H9 (cell line): ENCODE data around the gene PDZD4. TPM values are rescaled to one million over a fixed set of nuclear protein-coding genes. Genes with fewer than 3 reads are reported as not detected.

Source experiments
- DNase-seq: peaks from one replicate; pipeline ENCODE4 v3.0.0-alpha.2; 2017
- H2AFZ ChIP-seq: one replicate; pipeline ENCODE4 v1.6.1; 2013; ENCODE audit warnings: mild to moderate bottlenecking, low read length, control low read depth, moderate library complexity
- H2AK5ac ChIP-seq: 2 replicates; pipeline ENCODE4 v1.6.1; 2013; ENCODE audit warnings: low read length, control low read depth, mixed read lengths; ENCODE audit not compliant: insufficient read length
- H2BK120ac ChIP-seq: one replicate; pipeline ENCODE4 v1.6.1; 2013; ENCODE audit warnings: low read depth, mild to moderate bottlenecking, low read length, control low read depth, inconsistent platforms; ENCODE audit not compliant: poor library complexity, severe bottlenecking
- H2BK12ac ChIP-seq: 2 replicates; pipeline ENCODE4 v1.6.1; 2013; ENCODE audit warnings: low read length, control low read depth, mixed read lengths, low read depth; ENCODE audit not compliant: insufficient read length
- H2BK15ac ChIP-seq: 2 replicates; pipeline ENCODE4 v1.6.1; 2013; ENCODE audit warnings: low read depth, low read length, control low read depth
- H2BK20ac ChIP-seq: one replicate; pipeline ENCODE4 v1.6.1; 2013; ENCODE audit warnings: low read depth, mild to moderate bottlenecking, low read length, control low read depth, inconsistent platforms; ENCODE audit not compliant: poor library complexity, severe bottlenecking
- H2BK5ac ChIP-seq: 2 replicates; pipeline ENCODE4 v1.6.1; 2013; ENCODE audit warnings: low read length, control low read depth, mixed read lengths; ENCODE audit not compliant: insufficient read length
- H3K14ac ChIP-seq: 2 replicates; pipeline ENCODE4 v1.6.1; 2013; ENCODE audit warnings: low read length, control low read depth; ENCODE audit not compliant: insufficient read depth
- H3K18ac ChIP-seq: 2 replicates; pipeline ENCODE4 v1.6.1; 2013; ENCODE audit warnings: low read depth, mild to moderate bottlenecking, mixed read lengths, low read length, control low read depth; ENCODE audit not compliant: insufficient read length
- H3K23ac ChIP-seq: 2 replicates; pipeline ENCODE4 v1.6.1; 2013; ENCODE audit warnings: low read length, control low read depth, mixed read lengths, low read depth; ENCODE audit not compliant: insufficient read length
- H3K23me2 ChIP-seq: 2 replicates; pipeline ENCODE4 v1.6.1; 2013; ENCODE audit warnings: low read depth, mild to moderate bottlenecking, mixed read lengths, low read length, control low read depth; ENCODE audit not compliant: insufficient read length, poor library complexity, severe bottlenecking
- H3K27ac ChIP-seq: 2 replicates; pipeline ENCODE4 v1.5.1; 2013; ENCODE audit warnings: low read length, control low read depth, mixed read lengths, low read depth; ENCODE audit not compliant: insufficient read length
- H3K27me3 ChIP-seq: 2 replicates; pipeline ENCODE4 v1.6.1; 2013; ENCODE audit warnings: low read length, control low read depth, inconsistent platforms; ENCODE audit not compliant: insufficient read depth
- H3K4ac ChIP-seq: 2 replicates; pipeline ENCODE4 v1.6.1; 2013; ENCODE audit warnings: low read depth, mild to moderate bottlenecking, control low read depth, inconsistent platforms, low read length, moderate library complexity
- H3K4me1 ChIP-seq: 2 replicates; pipeline ENCODE4 v1.6.1; 2013; ENCODE audit warnings: low read length, control low read depth, inconsistent platforms; ENCODE audit not compliant: insufficient read depth
- H3K4me2 ChIP-seq: 2 replicates; pipeline ENCODE4 v1.6.1; 2013; ENCODE audit warnings: low read length, control low read depth, mixed read lengths; ENCODE audit not compliant: insufficient read length, insufficient read depth
- H3K56ac ChIP-seq: 2 replicates; pipeline ENCODE4 v1.6.1; 2013; ENCODE audit warnings: low read depth, mild to moderate bottlenecking, mixed read lengths, low read length, control low read depth; ENCODE audit not compliant: insufficient read length
- H3K79me1 ChIP-seq: 2 replicates; pipeline ENCODE4 v1.6.1; 2013; ENCODE audit warnings: low read depth, mild to moderate bottlenecking, moderate library complexity, low read length, control low read depth, inconsistent platforms; ENCODE audit not compliant: insufficient read depth, poor library complexity, severe bottlenecking
- H3K79me2 ChIP-seq: 2 replicates; pipeline ENCODE4 v1.6.1; 2013; ENCODE audit warnings: low read length, control low read depth, inconsistent platforms; ENCODE audit not compliant: insufficient read depth
- H3K9ac ChIP-seq: 2 replicates; pipeline ENCODE4 v1.6.1; 2013; ENCODE audit warnings: low read length, control low read depth, mixed read lengths; ENCODE audit not compliant: insufficient read length; ENCODE audit errors: extremely low read depth
- H3K9me3 ChIP-seq: one replicate; pipeline ENCODE4 v1.6.1; 2013; ENCODE audit warnings: low read depth, low read length, inconsistent platforms; ENCODE audit not compliant: control insufficient read depth
- H3T11ph ChIP-seq: one replicate; pipeline ENCODE4 v1.6.1; 2013; ENCODE audit warnings: mild to moderate bottlenecking, low read length, control low read depth, inconsistent platforms
- H4K20me1 ChIP-seq: one replicate; pipeline ENCODE4 v1.6.1; 2013; ENCODE audit not compliant: control insufficient read depth, insufficient read length, insufficient read depth
- H4K5ac ChIP-seq: 2 replicates; pipeline ENCODE4 v1.6.1; 2013; ENCODE audit warnings: low read depth, mild to moderate bottlenecking, mixed read lengths, low read length, control low read depth; ENCODE audit not compliant: insufficient read length
- H4K8ac ChIP-seq: replicated peaks from 2 replicates; pipeline ENCODE4 v1.6.1; 2013; ENCODE audit warnings: low read length, control low read depth, mixed read lengths, low read depth; ENCODE audit not compliant: insufficient read length
- H4K91ac ChIP-seq: 2 replicates; pipeline ENCODE4 v1.6.1; 2013; ENCODE audit warnings: low read depth, mild to moderate bottlenecking, moderate library complexity, mixed read lengths, low read length, control low read depth; ENCODE audit not compliant: insufficient read length
- H3K27ac Mint-ChIP-seq, 3 experiments: 2 replicates in 2 of 3; 3 replicates in 1 of 3; pipeline ENCODE4 v1.8.0; 2020 to 2021; ENCODE audit warnings: mixed read lengths in 3 of 3, mild to moderate bottlenecking in 1 of 3, moderate library complexity in 1 of 3
- H3K27me3 Mint-ChIP-seq: 2 replicates; pipeline ENCODE4 v1.8.0; 2021; ENCODE audit warnings: low read depth, mild to moderate bottlenecking, moderate library complexity, mixed read lengths
- H3K36me3 Mint-ChIP-seq, 3 experiments: 2 replicates in 2 of 3; 3 replicates in 1 of 3; pipeline ENCODE4 v1.8.0; 2020 to 2021; ENCODE audit warnings: low read depth in 3 of 3, mixed read lengths in 3 of 3; ENCODE audit not compliant: insufficient read depth in 1 of 3
- H3K4me1 Mint-ChIP-seq, 2 experiments: 2 replicates each; pipeline ENCODE4 v1.8.0; 2020; ENCODE audit warnings: mixed read lengths in 2 of 2
- H3K4me3 Mint-ChIP-seq, 2 experiments: 2 replicates in 1 of 2; 3 replicates in 1 of 2; pipeline ENCODE4 v1.8.0; 2020 to 2021; ENCODE audit warnings: mild to moderate bottlenecking in 2 of 2, mixed read lengths in 2 of 2, moderate library complexity in 1 of 2
- H3K9me3 Mint-ChIP-seq, 2 experiments: 2 replicates in 1 of 2; 3 replicates in 1 of 2; pipeline ENCODE4 v1.8.0; 2020; ENCODE audit warnings: mild to moderate bottlenecking in 2 of 2, mixed read lengths in 2 of 2, moderate library complexity in 1 of 2
- CTCF ChIP-seq: fragments of 200-600 bp; sonication (generic); conservative IDR thresholded peaks from 3 replicates; pipeline ENCODE4 v1.8.0; 2021; ENCODE audit warnings: antibody characterized with exemption, mild to moderate bottlenecking
- WGBS: extraction: QIAGEN DNeasy Blood & Tissue Kit; methylation state at CpG from one replicate; pipeline ENCODE4 v1.1.7; 2013; ENCODE audit warnings: missing lambda C conversion rate, low lambda C conversion rate, mixed read lengths; ENCODE audit not compliant: insufficient read length; ENCODE audit errors: extremely low coverage; 5-methylcytosine and 5-hydroxymethylcytosine counted together
- total RNA-seq: library from RNA; stranded (reverse); gene quantifications from 2 replicates; pipeline ENCODE4 v1.2.1, GENCODE V29; 2021

The PDZD4 gene
- total RNA-seq, 1 experiment from 2014 or later = 110 TPM

- peaks cover 6% of the 10 kb centered on the region for H3K27me3 Mint-ChIP-seq
- H3K27ac Mint-ChIP-seq = no peak overlapping the region
- no peak overlapping the region for H3K18ac ChIP-seq
- no peak overlapping the region for H3K56ac ChIP-seq
- no peak for DNase-seq
- H4K91ac ChIP-seq = no peak overlapping the region
- no peak overlapping the region for H3K23ac ChIP-seq
- H3K23me2 ChIP-seq = peaks cover 5% of the 10 kb centered on the region
- H4K20me1 ChIP-seq = no peaks in the 10 kb centered on the region
- no peaks in the 10 kb centered on the region for H3K4me1 ChIP-seq
- H2BK12ac ChIP-seq = no peak overlapping the region
- H2BK15ac ChIP-seq = no peak overlapping the region
- no peak overlapping the region for H3K9ac ChIP-seq
- H2BK20ac ChIP-seq = no peak overlapping the region
- no CpG with 5 or more reads among the region's 10 CpGs for WGBS
- no peak overlapping the region for H4K5ac ChIP-seq
- H3T11ph ChIP-seq = no peak overlapping the region
- H2AFZ ChIP-seq = no peak overlapping the region
- no peak overlapping the region for H3K4ac ChIP-seq
- no peak overlapping the region for H2BK5ac ChIP-seq
- TF ChIP-seq CTCF = no peak
- no peaks in the 10 kb centered on the region for H3K79me1 ChIP-seq
- H2BK120ac ChIP-seq = no peak overlapping the region
- no peaks in the 10 kb centered on the region for H3K27me3 ChIP-seq
- H3K36me3 Mint-ChIP-seq = peaks cover under 1 to 17% (median 11%) of the 10 kb centered on the region in 3 experiments; a peak in 5 of 7 replicates
- peaks cover 9% of the 10 kb centered on the region; the same call in 1 of the 2 replicates for H3K79me2 ChIP-seq
- H3K4me2 ChIP-seq = no peak overlapping the region
- peaks cover 57 to 70% of the 10 kb centered on the region in 2 experiments for H3K9me3 Mint-ChIP-seq
- no peak overlapping the region for H4K8ac ChIP-seq
- no peak overlapping the region for H3K27ac ChIP-seq
- peaks cover 9% of the 10 kb centered on the region for H3K9me3 ChIP-seq
- peaks cover 6 to 16% of the 10 kb centered on the region in 2 experiments for H3K4me1 Mint-ChIP-seq
- no peak overlapping the region for H3K4me3 Mint-ChIP-seq
- H2AK5ac ChIP-seq = no peak overlapping the region
- H3K14ac ChIP-seq = no peak overlapping the region
These were observed 2.4 kb upstream of the PDZD4 start for GRCh38 chrX:153832728-153833127.
